AG09319 (cell line): Measurements from ENCODE around the gene HOXB2.

Source experiments
- DNase-seq: peaks from one replicate; pipeline ENCODE4 v3.0.0-alpha.2; 2010; ENCODE audit warnings: low read depth; ENCODE audit errors: extremely low read depth
- TF ChIP-seq, protein P1 (sequence below): IDR thresholded peaks from 2 replicates; pipeline ENCODE4 v1.5.1; 2011; ENCODE audit warnings: low read depth, mild to moderate bottlenecking, inconsistent platforms, low read length, moderate library complexity

HOXB2 gene

DNA sequence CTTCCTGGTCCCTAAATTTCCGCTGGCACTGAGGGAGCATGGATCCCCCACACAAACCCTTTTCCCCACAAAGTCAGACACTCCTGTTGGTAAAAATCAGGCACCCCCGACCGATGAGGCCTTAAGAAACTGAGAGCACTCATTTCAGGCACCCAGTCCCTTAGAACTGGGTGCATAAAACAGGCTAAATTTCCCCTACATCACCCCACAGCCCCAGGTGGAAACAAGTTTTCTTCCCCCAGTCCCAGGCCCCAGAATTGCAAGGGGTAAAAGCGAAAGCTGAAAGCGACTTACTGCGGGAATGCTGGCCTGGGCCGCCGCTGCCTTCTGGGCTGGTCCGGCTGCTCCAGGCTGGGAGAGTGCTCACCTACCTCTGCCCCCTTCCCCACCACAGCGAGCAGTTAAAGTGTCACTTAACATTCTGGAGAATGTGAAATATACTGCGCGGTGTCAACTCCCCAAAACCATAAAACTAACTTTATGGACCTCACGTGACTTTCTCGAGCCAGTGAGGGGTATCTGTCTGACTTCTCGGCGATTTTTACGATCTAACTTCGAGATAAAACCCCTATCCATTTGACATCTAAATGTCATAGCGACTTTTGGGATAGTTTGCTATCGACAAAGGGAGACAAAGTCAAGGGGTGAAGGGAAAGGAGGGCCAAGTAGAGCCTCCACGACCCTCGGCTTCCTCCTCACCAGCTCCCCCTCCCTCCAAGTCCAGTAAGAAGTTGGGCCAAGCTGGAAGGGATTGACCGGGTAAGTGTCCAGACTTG is 45.1 kb upstream of the HOXB2 start, which contains the start of gene HOXB3:
HOXB3 (minus strand) TSS at position 411 of the 776 bp plus-strand sequence. CDS start 37,767 bp downstream, outside the sequence.
- no peak for DNase-seq
- TF ChIP-seq, protein P1, sequence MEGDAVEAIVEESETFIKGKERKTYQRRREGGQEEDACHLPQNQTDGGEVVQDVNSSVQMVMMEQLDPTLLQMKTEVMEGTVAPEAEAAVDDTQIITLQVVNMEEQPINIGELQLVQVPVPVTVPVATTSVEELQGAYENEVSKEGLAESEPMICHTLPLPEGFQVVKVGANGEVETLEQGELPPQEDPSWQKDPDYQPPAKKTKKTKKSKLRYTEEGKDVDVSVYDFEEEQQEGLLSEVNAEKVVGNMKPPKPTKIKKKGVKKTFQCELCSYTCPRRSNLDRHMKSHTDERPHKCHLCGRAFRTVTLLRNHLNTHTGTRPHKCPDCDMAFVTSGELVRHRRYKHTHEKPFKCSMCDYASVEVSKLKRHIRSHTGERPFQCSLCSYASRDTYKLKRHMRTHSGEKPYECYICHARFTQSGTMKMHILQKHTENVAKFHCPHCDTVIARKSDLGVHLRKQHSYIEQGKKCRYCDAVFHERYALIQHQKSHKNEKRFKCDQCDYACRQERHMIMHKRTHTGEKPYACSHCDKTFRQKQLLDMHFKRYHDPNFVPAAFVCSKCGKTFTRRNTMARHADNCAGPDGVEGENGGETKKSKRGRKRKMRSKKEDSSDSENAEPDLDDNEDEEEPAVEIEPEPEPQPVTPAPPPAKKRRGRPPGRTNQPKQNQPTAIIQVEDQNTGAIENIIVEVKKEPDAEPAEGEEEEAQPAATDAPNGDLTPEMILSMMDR = no peak

DNA sequence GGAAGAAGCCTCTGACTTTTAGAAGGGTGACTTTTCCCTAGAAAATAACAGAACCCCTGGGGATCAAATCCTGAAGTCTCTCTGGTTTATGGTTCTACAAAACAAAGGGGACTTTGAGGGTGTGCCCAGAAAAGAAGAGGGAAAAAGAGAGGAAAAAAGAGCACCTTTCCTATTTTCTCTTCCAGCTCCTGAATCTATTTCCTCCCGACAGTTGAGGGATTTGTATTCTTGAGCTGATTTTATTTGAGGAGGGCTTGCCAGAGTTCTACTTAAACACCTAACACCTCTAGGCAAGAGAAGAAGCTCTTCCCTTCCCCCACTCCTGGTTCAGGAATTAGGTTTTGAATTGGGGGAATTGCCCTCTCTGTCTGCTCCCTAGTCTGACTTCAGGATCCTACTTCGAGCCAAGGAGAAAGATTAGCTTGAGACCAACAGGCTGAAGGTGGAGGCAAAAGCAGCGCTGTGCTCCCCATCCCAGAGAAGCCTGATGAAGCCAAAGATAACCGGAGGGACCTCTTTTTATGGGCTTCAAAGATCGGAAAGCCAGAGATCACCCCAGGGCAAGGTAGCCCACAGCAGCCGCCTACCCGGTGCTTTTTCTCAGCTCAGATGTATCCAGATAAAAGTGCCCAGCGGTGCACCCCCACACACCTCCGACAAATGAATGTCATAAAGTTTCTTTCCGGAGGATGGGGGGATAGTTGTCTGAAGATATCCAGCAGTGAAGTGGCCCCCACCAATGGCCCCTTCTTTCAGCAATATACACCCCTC is 44.3 kb upstream of the HOXB2 start:
- no peak for DNase-seq
- TF ChIP-seq, protein P1 = no peak

DNA sequence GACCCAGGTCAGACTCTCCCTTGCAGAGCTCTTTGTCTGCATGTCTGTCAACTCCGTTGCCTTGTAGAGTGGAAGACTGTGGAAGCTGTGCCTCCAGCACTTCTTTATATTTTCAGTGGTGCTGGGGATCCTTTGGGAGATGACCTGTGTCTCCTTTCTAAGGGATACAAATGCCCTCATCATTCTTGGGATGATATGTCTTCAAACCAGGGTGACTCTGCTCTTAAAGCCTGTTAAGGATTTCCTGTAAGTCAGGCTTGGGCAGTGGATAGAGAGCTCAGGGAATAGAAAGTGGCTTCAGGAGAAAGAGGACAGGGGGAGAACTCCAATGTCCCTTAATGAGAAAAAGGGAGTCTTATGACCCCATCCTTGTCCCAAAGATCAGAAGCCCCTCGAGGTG is 43.6 kb upstream of the HOXB2 start:
- TF ChIP-seq, protein P1 = no peak
- no peak for DNase-seq

DNA sequence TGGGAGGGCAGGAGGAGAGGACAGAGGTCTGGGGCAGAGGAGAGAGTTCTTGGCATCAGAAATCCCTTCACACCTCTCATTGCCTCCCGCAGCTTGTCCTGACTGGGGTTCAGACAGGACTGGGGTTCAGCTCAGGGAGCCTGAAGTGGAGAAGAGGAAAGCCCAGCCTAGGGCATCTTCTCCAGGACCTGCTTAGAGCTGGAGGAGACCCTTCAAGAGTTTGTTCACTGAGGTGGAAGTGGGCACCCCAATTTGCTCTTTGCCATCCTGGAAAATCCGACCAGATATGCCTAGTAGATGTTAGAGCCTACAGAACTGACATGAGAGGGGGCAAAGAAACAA is 43.1 kb upstream of the HOXB2 start:
- DNase-seq = no peak

GRCh38 chr17:48587276-48588073 is 42.6 kb upstream of the HOXB2 start:
- TF ChIP-seq, protein P1 = no peak
- DNase-seq = no peak

More for the DNA sequence above, 43.1 kb upstream of the HOXB2 start:
- TF ChIP-seq, protein P1 = no peak

- no peak for DNase-seq
- TF ChIP-seq, protein P1 = no peak
Measured at GRCh38 chr17:48586355-48587258, 41.7 kb upstream of the HOXB2 start.
